ENCODE measurements around the gene CCDC91. TPM values are rescaled to one million over a fixed set of nuclear protein-coding genes. Genes with fewer than 3 reads are reported as not detected.

CCDC91 gene
- total and polyA plus RNA-seq, 9 of the 15 experiments (the other 6 are each of a cell fraction or from before 2014, with no cell fraction given): 10.1 to 31.1 (median 26.3) TPM

GRCh38 chr12:28239918-28240317 lies 49.7 kb downstream of the CCDC91 start:
- Histone ChIP-seq H3K9me1 (ENCODE audit: control insufficient read depth, insufficient read depth, low read length) (no peaks in the 10 kb centered on the region), H3K9me3 (replicated peaks; ENCODE audit: control insufficient read depth, insufficient read depth, low read depth, low read length) (0 out of 2 replicates have a peak, but pooled peaks cover 2% of the 10 kb centered on the region), H2AFZ (ENCODE audit: low read depth, low read length) (no peak overlapping the region), H3K79me2 (ENCODE audit: control insufficient read depth, insufficient read depth, low read length) (peaks cover 53% of the 10 kb centered on the region), H3K4me1 (replicated peaks in 1 of 2; ENCODE audit: control insufficient read depth in 2 of 2, insufficient read depth in 2 of 2, low read length in 2 of 2) (peaks cover 10 to 30% of the 10 kb centered on the region in 2 experiments; a peak in 3 of 5 replicates), H3K27ac (ENCODE audit: extremely low read depth, low read depth, low read length) (no peak overlapping the region; the same call in 2 of the 3 replicates), H3K4me3 (no peak overlapping the region), H3K27me3 (ENCODE audit: control insufficient read depth in 2 of 2, insufficient read depth in 2 of 2, low read length in 2 of 2) (no peaks in the 10 kb centered on the region), H3K36me3 (ENCODE audit: control insufficient read depth, insufficient read depth, low read length) (peaks cover 4% of the 10 kb centered on the region; the same call in 1 of the 3 replicates), H3K9ac (ENCODE audit: insufficient read depth in 1 of 2, low read depth in 2 of 2, low read length in 2 of 2) (no peak overlapping the region), H3K4me2 (ENCODE audit: insufficient read depth, low read length) (no peak overlapping the region), H4K20me1 (replicated peaks; ENCODE audit: control insufficient read depth, insufficient read depth, low read length) (no peaks in the 10 kb centered on the region)
- intact Hi-C loops (cut with micrococcal nuclease): loop anchor here (5.0 kb wide), 1 partner anchor 108 kb away; no protein-coding TSS in a partner anchor
- in situ Hi-C loops (cut with MboI): no loop called here
- ChIA-PET POLR2A (no interaction called here), CTCF (ENCODE audit: low intra/inter-chr PET ratio) (no interaction called here)
- ATAC-seq: no peak
- TF ChIP-seq ELK3 (CRISPR knock-in tag; IDR thresholded peaks at IDR 0.05) (no peak), C11orf30 (IDR thresholded peaks at IDR 0.05; ENCODE audit: low read depth) (peak; percentile 59), CLOCK (CRISPR knock-in tag; IDR thresholded peaks at IDR 0.05; ENCODE audit: borderline replicate concordance) (no peak), NFE2 (IDR thresholded peaks at IDR 0.05; ENCODE audit: low read depth) (peak; percentile 54; the same call in 1 of the 2 replicates), ZBTB33 (CRISPR knock-in tag; IDR thresholded peaks at IDR 0.05) (no peak), MAFG (tag; conservative IDR thresholded peaks at IDR 0.05) (peak; percentile 45), DPF2 (IDR thresholded peaks at IDR 0.05) (0 out of 2 replicates have a peak, but pooled peaks have one; percentile 13), SRSF7 (optimal IDR thresholded peaks at IDR 0.05; ENCODE audit: low read depth, low read length) (no peak), SMAD2 (IDR thresholded peaks at IDR 0.05; ENCODE audit: low read depth, low read length) (no peak), NR3C1 (CRISPR knock-in tag; IDR thresholded peaks at IDR 0.05) (no peak), ZNF316 (IDR thresholded peaks at IDR 0.05) (peak; percentile 44)
- no peak for FAIRE-seq
- no peak for DNase-seq (ENCODE audit: extremely low read depth in 1 of 4, low spot score in 3 of 4)
- WGBS (ENCODE audit: insufficient coverage, low coverage, missing lambda C conversion rate): 44% methylated on average over 3 of the region's 3 CpGs
- no TSS peak for BruUV-seq (replicated peaks)
